Transverse colon (tissue), 4 donors: Measurements from ENCODE around the gene TRRAP.

Experiments
- CTCF ChIP-seq, 5 experiments: fragments of 200-600 bp in 3 of 5; fragments of 450-650 bp in 2 of 5; sonication (generic) in 3 of 5; IDR thresholded peaks; 1 replicate in 2 of 5; 2 replicates in 3 of 5; pipeline ENCODE4 v1.5.1; 2016 to 2017; ENCODE audit warnings: antibody characterized with exemption in 5 of 5, inconsistent platforms in 3 of 5, mild to moderate bottlenecking in 2 of 5, moderate library complexity in 1 of 5
- EP300 ChIP-seq: sonication (generic); formaldehyde crosslinking; IDR thresholded peaks from one replicate; pipeline ENCODE4 v1.6.1; 2017; ENCODE audit warnings: antibody characterized with exemption, low read depth
- POLR2A ChIP-seq: fragments of 450-650 bp; IDR thresholded peaks from one replicate; pipeline ENCODE4 v1.6.1; 2016; ENCODE audit warnings: antibody characterized with exemption, mild to moderate bottlenecking, moderate library complexity
- POLR2AphosphoS5 ChIP-seq, 3 donors: sonication (generic); formaldehyde crosslinking; IDR thresholded peaks; one replicate each; pipeline ENCODE4 v1.6.1; 2016; ENCODE audit warnings: antibody characterized with exemption in 3 of 3

- TF ChIP-seq EP300 = no peak
- no peak for TF ChIP-seq CTCF (IDR thresholded peaks at IDR 0.05)
- no peak for TF ChIP-seq POLR2AphosphoS5 (IDR thresholded peaks at IDR 0.05)
- no peak for TF ChIP-seq POLR2A
These were observed 119.5 kb downstream of the TRRAP start for GRCh38 chr7:98997846-98998245.
